K562 (cell line): Measurements from ENCODE around the gene ITPR1. TPM values are rescaled to one million over a fixed set of nuclear protein-coding genes. Genes with fewer than 3 reads are reported as not detected.

ENCODE experiments used
- ARNT ChIP-seq, 2 experiments: fragments of 450-650 bp; IDR thresholded peaks; 2 replicates each; pipeline ENCODE4 v1.6.1; 2016; ENCODE audit warnings: mild to moderate bottlenecking in 1 of 2
- BDP1 ChIP-seq: IDR thresholded peaks from 3 replicates; pipeline ENCODE4 v1.6.1; 2011; ENCODE audit not compliant: insufficient read length, insufficient read depth
- CCAR2 ChIP-seq: fragments of 200-400 bp; formaldehyde crosslinking; IDR thresholded peaks from 2 replicates; pipeline ENCODE4 v1.6.1; 2017; ENCODE audit warnings: mild to moderate bottlenecking, low read depth, low read length
- ETV1 ChIP-seq: fragments of 450-650 bp; conservative IDR thresholded peaks from 2 replicates; pipeline ENCODE4 v1.6.1; 2016; ENCODE audit warnings: missing genetic modification characterization, control low read depth, low read depth, missing compliant biosample characterization
- HLTF ChIP-seq: fragments of 450-650 bp; IDR thresholded peaks from 2 replicates; pipeline ENCODE4 v1.6.1; 2016
- JUN ChIP-seq, 2 experiments: sonication (generic) in 1 of 2; formaldehyde crosslinking in 1 of 2; IDR thresholded peaks; 2 replicates each; pipeline versions ENCODE4 v1.6.1 to v1.8.0; 2012 to 2022; ENCODE audit warnings: borderline replicate concordance in 2 of 2, mild to moderate bottlenecking in 2 of 2, improper control_type of control experiment in 1 of 2, low read depth in 1 of 2, low read length in 1 of 2, missing genetic modification reagents in 1 of 2
- MAFF ChIP-seq: IDR thresholded peaks from 2 replicates; pipeline ENCODE4 v1.6.1; 2012; ENCODE audit warnings: low read length, improper control_type of control experiment
- MXI1 ChIP-seq: IDR thresholded peaks from 2 replicates; pipeline ENCODE4 v1.6.1; 2011; ENCODE audit warnings: low read depth, mild to moderate bottlenecking, improper control_type of control experiment, low read length
- NONO ChIP-seq, 2 experiments: fragments of 200-400 bp in 1 of 2; fragments of 450-650 bp in 1 of 2; formaldehyde crosslinking in 1 of 2; IDR thresholded peaks; 2 replicates each; pipeline ENCODE4 v1.6.1; 2017; ENCODE audit warnings: low read depth in 2 of 2, mild to moderate bottlenecking in 2 of 2, moderate library complexity in 2 of 2, low read length in 1 of 2
- POLR3G ChIP-seq: IDR thresholded peaks from 2 replicates; pipeline ENCODE4 v1.6.1; 2011; ENCODE audit not compliant: insufficient read length, insufficient replicate concordance; ENCODE audit errors: extremely low read depth
- RBM25 ChIP-seq: fragments of 200-400 bp; formaldehyde crosslinking; IDR thresholded peaks from 2 replicates; pipeline ENCODE4 v1.6.1; 2018; ENCODE audit warnings: low read length, low read depth, moderate library complexity; ENCODE audit not compliant: severe bottlenecking
- ZBTB1 ChIP-seq: sonication (generic); formaldehyde crosslinking; IDR thresholded peaks from 2 replicates; pipeline ENCODE4 v1.8.1; 2023; ENCODE audit warnings: missing genetic modification reagents, low read depth, mild to moderate bottlenecking, borderline replicate concordance
- ZC3H4 ChIP-seq: sonication (generic); formaldehyde crosslinking; IDR thresholded peaks from 2 replicates; pipeline ENCODE4 v1.9.0; 2021; ENCODE audit warnings: missing genetic modification reagents, borderline replicate concordance
- ZNF253 ChIP-seq: fragments of 250-450 bp; sonication (Bioruptor Pico); conservative IDR thresholded peaks from 2 replicates; pipeline ENCODE4 v1.6.1; 2021; ENCODE audit warnings: mild to moderate bottlenecking
- ZNF384 ChIP-seq: IDR thresholded peaks from 2 replicates; pipeline ENCODE4 v1.6.1; 2012; ENCODE audit warnings: low read depth, low read length, improper control_type of control experiment
- polyA plus RNA-seq, 8 experiments: library from polyadenylated mRNA; depleted of rRNA in 4 of 8; stranded (reverse) in 5 of 8; unstranded in 3 of 8; fragments of >200 nt; fragmentation: Nextera tagmentation in 2 of 8; fragmentation: Illumina TruSeq in 1 of 8; extraction: Ambion mirVana in 2 of 8; extraction: Trizol in 1 of 8; gene quantifications; 2 replicates each; pipeline versions ENCODE4 v1.2.1 to v1.2.3, GENCODE V29; 2011 to 2014; ENCODE audit warnings: inconsistent platforms in 1 of 8, missing spikeins in 1 of 8
- total RNA-seq, 7 experiments: library from RNA; depleted of rRNA in 6 of 7; stranded (reverse); fragments of >200 nt in 6 of 7; fragmentation: Illumina TruSeq in 2 of 7; extraction: Trizol in 2 of 7; gene quantifications; 2 replicates each; pipeline versions ENCODE4 v1.2.1 to v1.2.3, GENCODE V29; 2011 to 2021; ENCODE audit warnings: low replicate concordance in 1 of 7
- TF ChIP-seq, protein P1 (sequence below): fragments of 200-800 bp; sonication (Bioruptor generic); IDR thresholded peaks from 2 replicates; pipeline ENCODE4 v1.6.1; 2016; ENCODE audit warnings: missing genetic modification characterization, missing compliant biosample characterization
- TF ChIP-seq, protein P2 (sequence below): fragments of 450-650 bp; IDR thresholded peaks from 2 replicates; pipeline ENCODE4 v1.6.1; 2018; ENCODE audit warnings: mild to moderate bottlenecking, low read depth; ENCODE audit not compliant: partially characterized antibody
- TF ChIP-seq, protein P3 (sequence below): IDR thresholded peaks from 3 replicates; pipeline ENCODE4 v1.6.1; 2011; ENCODE audit warnings: borderline replicate concordance, mild to moderate bottlenecking; ENCODE audit not compliant: insufficient read length, insufficient read depth

The ITPR1 gene
- total and polyA plus RNA-seq, 9 of the 15 experiments (the other 6 are each of a cell fraction or from before 2014, with no cell fraction given): 22.4 to 40.0 (median 27.4) TPM

DNA sequence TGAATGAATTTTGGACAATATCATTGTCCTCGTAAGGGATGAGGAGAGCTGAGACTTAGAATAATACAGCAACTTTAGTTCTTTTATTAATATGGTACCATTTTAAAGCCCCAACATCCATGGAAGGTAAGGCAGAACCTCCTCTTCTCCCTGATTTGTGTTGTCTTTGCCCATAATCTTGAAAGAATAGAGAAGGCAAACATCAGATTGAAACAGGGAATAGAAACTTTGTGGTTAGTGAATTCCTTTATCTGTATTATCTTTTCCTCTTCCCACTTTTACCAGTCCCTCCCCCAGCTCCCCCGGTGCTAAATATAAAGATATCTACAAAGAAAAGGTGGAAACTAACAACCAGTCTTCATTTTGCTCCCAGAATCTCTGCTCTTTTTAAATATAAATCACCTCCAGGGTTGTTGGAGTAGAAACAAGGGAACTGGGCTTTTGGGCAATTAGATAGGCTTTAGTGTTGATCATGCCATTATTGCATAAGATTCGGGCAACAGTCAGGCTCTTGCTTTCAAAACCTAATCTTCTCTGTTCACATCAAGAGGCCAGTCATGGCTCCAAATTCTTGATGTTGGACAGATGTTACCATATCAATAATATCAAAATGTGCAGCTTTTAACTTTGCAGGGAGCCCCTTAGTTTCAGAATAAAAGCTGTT lies 32.5 kb downstream of the ITPR1 start (continued):
- TF ChIP-seq, protein P1, sequence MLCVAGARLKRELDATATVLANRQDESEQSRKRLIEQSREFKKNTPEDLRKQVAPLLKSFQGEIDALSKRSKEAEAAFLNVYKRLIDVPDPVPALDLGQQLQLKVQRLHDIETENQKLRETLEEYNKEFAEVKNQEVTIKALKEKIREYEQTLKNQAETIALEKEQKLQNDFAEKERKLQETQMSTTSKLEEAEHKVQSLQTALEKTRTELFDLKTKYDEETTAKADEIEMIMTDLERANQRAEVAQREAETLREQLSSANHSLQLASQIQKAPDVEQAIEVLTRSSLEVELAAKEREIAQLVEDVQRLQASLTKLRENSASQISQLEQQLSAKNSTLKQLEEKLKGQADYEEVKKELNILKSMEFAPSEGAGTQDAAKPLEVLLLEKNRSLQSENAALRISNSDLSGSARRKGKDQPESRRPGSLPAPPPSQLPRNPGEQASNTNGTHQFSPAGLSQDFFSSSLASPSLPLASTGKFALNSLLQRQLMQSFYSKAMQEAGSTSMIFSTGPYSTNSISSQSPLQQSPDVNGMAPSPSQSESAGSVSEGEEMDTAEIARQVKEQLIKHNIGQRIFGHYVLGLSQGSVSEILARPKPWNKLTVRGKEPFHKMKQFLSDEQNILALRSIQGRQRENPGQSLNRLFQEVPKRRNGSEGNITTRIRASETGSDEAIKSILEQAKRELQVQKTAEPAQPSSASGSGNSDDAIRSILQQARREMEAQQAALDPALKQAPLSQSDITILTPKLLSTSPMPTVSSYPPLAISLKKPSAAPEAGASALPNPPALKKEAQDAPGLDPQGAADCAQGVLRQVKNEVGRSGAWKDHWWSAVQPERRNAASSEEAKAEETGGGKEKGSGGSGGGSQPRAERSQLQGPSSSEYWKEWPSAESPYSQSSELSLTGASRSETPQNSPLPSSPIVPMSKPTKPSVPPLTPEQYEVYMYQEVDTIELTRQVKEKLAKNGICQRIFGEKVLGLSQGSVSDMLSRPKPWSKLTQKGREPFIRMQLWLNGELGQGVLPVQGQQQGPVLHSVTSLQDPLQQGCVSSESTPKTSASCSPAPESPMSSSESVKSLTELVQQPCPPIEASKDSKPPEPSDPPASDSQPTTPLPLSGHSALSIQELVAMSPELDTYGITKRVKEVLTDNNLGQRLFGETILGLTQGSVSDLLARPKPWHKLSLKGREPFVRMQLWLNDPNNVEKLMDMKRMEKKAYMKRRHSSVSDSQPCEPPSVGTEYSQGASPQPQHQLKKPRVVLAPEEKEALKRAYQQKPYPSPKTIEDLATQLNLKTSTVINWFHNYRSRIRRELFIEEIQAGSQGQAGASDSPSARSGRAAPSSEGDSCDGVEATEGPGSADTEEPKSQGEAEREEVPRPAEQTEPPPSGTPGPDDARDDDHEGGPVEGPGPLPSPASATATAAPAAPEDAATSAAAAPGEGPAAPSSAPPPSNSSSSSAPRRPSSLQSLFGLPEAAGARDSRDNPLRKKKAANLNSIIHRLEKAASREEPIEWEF (CRISPR knock-in tag): no peak
- TF ChIP-seq ZBTB1 (CRISPR knock-in tag) (no peak), HLTF (no peak), NONO (IDR thresholded peaks at IDR 0.05; ENCODE audit: low read depth in 2 of 2, low read length in 1 of 2) (no peak), BDP1 (no peak), RBM25 (no peak), ZC3H4 (CRISPR knock-in tag) (no peak), ARNT (IDR thresholded peaks at IDR 0.05) (no peak), CCAR2 (no peak), ZNF384 (no peak), POLR3G (no peak), JUN (IDR thresholded peaks at IDR 0.05; ENCODE audit: borderline replicate concordance, low read depth, low read length) (no peak), JUN (CRISPR knock-in tag; IDR thresholded peaks at IDR 0.05; ENCODE audit: borderline replicate concordance) (no peak), MAFF (no peak), ZNF253 (CRISPR knock-in tag) (no peak), MXI1 (no peak), ETV1 (no peak)
- TF ChIP-seq, protein P2, sequence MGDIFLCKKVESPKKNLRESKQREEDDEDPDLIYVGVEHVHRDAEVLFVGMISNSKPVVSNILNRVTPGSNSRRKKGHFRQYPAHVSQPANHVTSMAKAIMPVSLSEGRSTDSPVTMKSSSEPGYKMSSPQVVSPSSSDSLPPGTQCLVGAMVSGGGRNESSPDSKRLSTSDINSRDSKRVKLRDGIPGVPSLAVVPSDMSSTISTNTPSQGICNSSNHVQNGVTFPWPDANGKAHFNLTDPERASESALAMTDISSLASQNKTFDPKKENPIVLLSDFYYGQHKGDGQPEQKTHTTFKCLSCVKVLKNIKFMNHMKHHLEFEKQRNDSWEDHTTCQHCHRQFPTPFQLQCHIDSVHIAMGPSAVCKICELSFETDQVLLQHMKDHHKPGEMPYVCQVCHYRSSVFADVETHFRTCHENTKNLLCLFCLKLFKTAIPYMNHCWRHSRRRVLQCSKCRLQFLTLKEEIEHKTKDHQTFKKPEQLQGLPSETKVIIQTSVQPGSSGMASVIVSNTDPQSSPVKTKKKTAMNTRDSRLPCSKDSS: no peak
- TF ChIP-seq, protein P3, sequence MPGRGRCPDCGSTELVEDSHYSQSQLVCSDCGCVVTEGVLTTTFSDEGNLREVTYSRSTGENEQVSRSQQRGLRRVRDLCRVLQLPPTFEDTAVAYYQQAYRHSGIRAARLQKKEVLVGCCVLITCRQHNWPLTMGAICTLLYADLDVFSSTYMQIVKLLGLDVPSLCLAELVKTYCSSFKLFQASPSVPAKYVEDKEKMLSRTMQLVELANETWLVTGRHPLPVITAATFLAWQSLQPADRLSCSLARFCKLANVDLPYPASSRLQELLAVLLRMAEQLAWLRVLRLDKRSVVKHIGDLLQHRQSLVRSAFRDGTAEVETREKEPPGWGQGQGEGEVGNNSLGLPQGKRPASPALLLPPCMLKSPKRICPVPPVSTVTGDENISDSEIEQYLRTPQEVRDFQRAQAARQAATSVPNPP: no peak
